ENCODE results near the gene PARP16.

DNA sequence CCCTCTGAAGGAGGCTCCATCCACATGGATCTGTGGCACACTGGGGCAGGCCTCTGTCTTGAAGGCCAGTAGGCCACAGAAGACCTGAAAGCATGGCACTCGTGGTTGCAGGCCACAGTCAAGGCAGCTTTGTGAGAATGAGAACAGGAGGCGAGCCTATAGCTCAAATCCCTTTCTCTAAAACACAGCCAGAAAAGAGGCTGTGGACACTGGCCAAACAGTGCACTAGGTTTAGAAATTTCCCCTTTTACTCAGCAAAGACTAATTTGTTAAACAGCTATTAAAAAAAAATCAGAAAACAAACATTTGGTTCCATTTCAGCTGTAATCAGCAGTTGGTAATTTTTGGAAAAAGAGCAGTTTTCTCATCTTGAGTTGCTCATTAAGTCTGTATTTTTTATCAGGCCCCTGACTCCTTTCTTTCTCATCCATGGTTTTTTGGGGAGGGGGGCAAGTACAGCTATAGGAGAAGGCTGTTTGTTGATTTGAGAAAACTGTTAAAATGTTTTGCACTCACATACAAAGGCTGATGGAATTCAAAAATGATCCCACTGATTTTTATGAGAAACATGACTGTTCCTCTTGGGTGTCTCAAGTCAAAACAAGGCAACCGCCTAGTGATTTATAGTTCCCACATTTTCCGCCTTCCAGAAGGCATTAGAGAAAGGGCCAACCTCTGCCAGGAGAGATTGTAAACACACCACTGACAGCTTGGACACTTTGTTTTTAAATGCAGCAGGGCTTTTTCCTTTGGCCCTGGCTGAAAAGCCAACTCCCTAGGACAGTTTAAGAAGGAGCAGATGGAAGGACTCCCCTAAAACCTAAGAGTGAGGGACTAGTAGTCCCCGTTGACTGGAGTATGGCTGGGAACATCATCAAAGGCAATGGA lies 28.1 kb downstream of the PARP16 start:
- TF ChIP-seq, protein P1, sequence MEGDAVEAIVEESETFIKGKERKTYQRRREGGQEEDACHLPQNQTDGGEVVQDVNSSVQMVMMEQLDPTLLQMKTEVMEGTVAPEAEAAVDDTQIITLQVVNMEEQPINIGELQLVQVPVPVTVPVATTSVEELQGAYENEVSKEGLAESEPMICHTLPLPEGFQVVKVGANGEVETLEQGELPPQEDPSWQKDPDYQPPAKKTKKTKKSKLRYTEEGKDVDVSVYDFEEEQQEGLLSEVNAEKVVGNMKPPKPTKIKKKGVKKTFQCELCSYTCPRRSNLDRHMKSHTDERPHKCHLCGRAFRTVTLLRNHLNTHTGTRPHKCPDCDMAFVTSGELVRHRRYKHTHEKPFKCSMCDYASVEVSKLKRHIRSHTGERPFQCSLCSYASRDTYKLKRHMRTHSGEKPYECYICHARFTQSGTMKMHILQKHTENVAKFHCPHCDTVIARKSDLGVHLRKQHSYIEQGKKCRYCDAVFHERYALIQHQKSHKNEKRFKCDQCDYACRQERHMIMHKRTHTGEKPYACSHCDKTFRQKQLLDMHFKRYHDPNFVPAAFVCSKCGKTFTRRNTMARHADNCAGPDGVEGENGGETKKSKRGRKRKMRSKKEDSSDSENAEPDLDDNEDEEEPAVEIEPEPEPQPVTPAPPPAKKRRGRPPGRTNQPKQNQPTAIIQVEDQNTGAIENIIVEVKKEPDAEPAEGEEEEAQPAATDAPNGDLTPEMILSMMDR (IDR thresholded peaks at IDR 0.05; ENCODE audit: low read length), result no peak
- no peak for TF ChIP-seq EZH2 (IDR thresholded peaks at IDR 0.05; ENCODE audit: borderline replicate concordance, low read length)
